ENCODE measurements around the gene SGK1.

Gene SGK1

GRCh38 chr6:134318974-134319281 lies 1.0 kb upstream of the SGK1 start:
- Histone ChIP-seq H3K36me3 (replicated peaks) (no peaks in the 10 kb centered on the region), H3K27me3 (replicated peaks) (no peaks in the 10 kb centered on the region), H3K4me3 (ENCODE audit: low read depth, low read length) (no peak overlapping the region), H3K27ac (no peak overlapping the region)
- DNase-seq, result no peak
- in situ Hi-C loops (cut with HindIII; ENCODE audit: low pct_ligation_motif_present, low sequenced_read_pairs), result no loop called here
- TF ChIP-seq, protein P1, sequence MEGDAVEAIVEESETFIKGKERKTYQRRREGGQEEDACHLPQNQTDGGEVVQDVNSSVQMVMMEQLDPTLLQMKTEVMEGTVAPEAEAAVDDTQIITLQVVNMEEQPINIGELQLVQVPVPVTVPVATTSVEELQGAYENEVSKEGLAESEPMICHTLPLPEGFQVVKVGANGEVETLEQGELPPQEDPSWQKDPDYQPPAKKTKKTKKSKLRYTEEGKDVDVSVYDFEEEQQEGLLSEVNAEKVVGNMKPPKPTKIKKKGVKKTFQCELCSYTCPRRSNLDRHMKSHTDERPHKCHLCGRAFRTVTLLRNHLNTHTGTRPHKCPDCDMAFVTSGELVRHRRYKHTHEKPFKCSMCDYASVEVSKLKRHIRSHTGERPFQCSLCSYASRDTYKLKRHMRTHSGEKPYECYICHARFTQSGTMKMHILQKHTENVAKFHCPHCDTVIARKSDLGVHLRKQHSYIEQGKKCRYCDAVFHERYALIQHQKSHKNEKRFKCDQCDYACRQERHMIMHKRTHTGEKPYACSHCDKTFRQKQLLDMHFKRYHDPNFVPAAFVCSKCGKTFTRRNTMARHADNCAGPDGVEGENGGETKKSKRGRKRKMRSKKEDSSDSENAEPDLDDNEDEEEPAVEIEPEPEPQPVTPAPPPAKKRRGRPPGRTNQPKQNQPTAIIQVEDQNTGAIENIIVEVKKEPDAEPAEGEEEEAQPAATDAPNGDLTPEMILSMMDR (IDR thresholded peaks at IDR 0.05; ENCODE audit: low read depth, low read length, missing control alignments), result no peak

DNA sequence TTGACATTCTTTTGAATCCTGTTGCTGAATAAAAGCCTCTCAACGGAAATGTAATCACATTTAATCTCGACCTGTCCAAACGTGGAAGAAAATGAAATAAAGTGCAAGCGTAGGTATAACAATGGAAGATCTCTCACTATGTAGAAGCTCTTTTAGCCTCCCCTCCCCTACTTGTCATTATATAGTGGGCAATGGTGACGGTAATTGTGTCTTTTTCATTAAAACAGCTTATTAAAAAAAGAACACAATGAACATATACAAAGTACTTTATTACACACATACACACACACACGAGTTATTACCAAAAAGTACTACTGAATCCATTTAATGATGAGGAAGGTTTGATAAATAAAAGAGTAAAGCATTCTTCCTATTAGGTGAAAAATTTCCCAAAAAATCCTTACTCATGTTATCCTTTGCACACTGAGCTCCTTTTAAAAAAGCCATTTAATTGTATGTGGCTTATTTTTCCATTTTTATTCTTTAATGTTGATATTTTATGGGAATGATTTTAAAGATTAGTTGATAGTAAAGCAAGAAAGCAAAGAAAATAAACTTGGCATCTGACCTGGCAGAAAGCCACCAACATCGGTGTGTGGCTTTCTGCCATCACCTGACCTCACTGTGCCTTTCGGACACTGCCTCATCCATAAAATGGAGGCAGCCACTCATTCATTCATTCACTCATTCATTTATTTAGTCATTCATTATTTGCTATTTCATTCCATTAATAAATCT lies 493 bp upstream of the SGK1 start:
- Histone ChIP-seq H3K4me3 (ENCODE audit: low read depth, low read length) (peak overlapping the region; percentile 76), H3K36me3 (replicated peaks) (no peaks in the 10 kb centered on the region)
- in situ Hi-C loops (cut with HindIII; ENCODE audit: low pct_ligation_motif_present, low sequenced_read_pairs), result no loop called here

GRCh38 chr6:134316733-134317431 lies 1.0 kb downstream of the SGK1 start:
- no peak for DNase-seq
- H3K27me3 ChIP-seq (replicated peaks), result no peaks in the 10 kb centered on the region
- peak overlapping the region; percentile 76 for H3K4me3 ChIP-seq (ENCODE audit: low read depth, low read length)
- H3K36me3 ChIP-seq (replicated peaks), result no peaks in the 10 kb centered on the region
- TF ChIP-seq, protein P1 (IDR thresholded peaks at IDR 0.05; ENCODE audit: low read depth, low read length, missing control alignments), result no peak
- no peak overlapping the region for H3K27ac ChIP-seq
- in situ Hi-C loops (cut with HindIII; ENCODE audit: low pct_ligation_motif_present, low sequenced_read_pairs), result no loop called here

More for the DNA sequence above, 493 bp upstream of the SGK1 start:
- no peaks in the 10 kb centered on the region for H3K27me3 ChIP-seq (replicated peaks)
- TF ChIP-seq, protein P1 (IDR thresholded peaks at IDR 0.05; ENCODE audit: low read depth, low read length, missing control alignments), result no peak
- no peak for DNase-seq
- no peak overlapping the region for H3K27ac ChIP-seq

DNA sequence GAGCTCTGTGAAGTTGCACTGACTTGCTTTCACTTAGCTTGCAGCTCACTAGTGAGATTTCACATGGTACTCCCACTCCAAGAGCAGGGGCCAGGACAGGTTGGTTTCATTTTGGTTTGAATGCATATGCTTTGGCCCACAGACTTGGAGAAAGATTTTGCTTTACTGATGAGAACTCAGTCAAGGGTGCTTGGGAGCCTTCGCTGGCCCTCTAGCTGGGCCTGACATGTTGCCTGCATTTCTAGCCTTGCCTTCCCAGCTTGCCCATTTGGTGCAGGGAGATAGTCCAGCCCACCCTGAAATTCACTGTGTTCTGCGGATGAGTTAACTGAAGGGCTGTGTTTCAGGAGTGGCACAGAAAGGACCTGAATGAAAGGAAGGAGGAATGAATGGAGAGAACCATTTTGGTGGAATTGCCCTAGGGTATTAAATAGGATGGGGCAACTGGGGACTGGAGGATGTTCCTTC lies 1.9 kb downstream of the SGK1 start:
- no peaks in the 10 kb centered on the region for H3K36me3 ChIP-seq (replicated peaks)
- TF ChIP-seq, protein P1 (IDR thresholded peaks at IDR 0.05; ENCODE audit: low read depth, low read length, missing control alignments), result no peak
- in situ Hi-C loops (cut with HindIII; ENCODE audit: low pct_ligation_motif_present, low sequenced_read_pairs), result no loop called here
- no peak overlapping the region for H3K4me3 ChIP-seq (ENCODE audit: low read depth, low read length)
- H3K27ac ChIP-seq, result no peak overlapping the region
- no peaks in the 10 kb centered on the region for H3K27me3 ChIP-seq (replicated peaks)
- DNase-seq, result no peak

DNA sequence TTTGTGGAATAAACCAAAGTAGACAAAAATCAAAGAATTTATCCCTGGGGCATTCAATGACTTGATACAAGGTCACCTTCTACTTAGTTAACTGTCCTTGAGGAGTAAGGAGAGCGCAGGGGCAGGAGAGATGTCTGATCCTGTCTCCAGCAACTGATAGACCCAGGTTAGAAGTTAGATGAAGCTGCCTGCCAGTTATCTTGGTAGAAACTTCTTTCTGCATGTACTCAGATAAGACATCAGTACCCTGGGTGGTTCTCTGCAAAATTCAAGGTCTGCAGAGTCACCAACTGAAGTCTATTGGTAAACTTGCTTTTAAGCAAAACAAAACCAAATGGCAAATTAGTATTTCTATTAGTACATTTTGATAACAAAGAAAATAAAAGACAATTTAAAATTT lies 2.7 kb downstream of the SGK1 start:
- Histone ChIP-seq H3K27me3 (replicated peaks) (no peaks in the 10 kb centered on the region), H3K4me3 (ENCODE audit: low read depth, low read length) (no peak overlapping the region), H3K27ac (no peak overlapping the region), H3K36me3 (replicated peaks) (no peaks in the 10 kb centered on the region)
- no peak for DNase-seq
- TF ChIP-seq, protein P1 (IDR thresholded peaks at IDR 0.05; ENCODE audit: low read depth, low read length, missing control alignments), result no peak
- in situ Hi-C loops (cut with HindIII; ENCODE audit: low pct_ligation_motif_present, low sequenced_read_pairs), result no loop called here
